ENCODE results near the gene CBX2.

- TF ChIP-seq EZH2 (IDR thresholded peaks at IDR 0.05; ENCODE audit: borderline replicate concordance, low read depth, low read length, severe bottlenecking) (peak; percentile 82), CTCF (IDR thresholded peaks at IDR 0.05; ENCODE audit: borderline replicate concordance, extremely low read depth, low read length, poor library complexity, severe bottlenecking) (no peak)
Observed at GRCh38 chr17:79798299-79799173, 20.6 kb downstream of the CBX2 start.

Data from DND-41 (cell line).